K562 (cell line): ENCODE data around the gene THAP5. TPM values are rescaled to one million over a fixed set of nuclear protein-coding genes. Genes with fewer than 3 reads are reported as not detected.
A peak's percentile ranks its signal among the peaks of the same experiment; 100 is the strongest.

Source experiments
- BRD4 ChIP-seq: fragments of 200-600 bp; sonication (generic); IDR thresholded peaks from 2 replicates; pipeline ENCODE4 v1.6.1; 2017; ENCODE audit warnings: inconsistent platforms
- CSDE1 ChIP-seq, 2 experiments: fragments of 450-650 bp; IDR thresholded peaks; 2 replicates each; pipeline ENCODE4 v1.6.1; 2016; ENCODE audit warnings: mild to moderate bottlenecking in 1 of 2
- DDX20 ChIP-seq: fragments of 450-650 bp; IDR thresholded peaks from 2 replicates; pipeline ENCODE4 v1.6.1; 2016; ENCODE audit warnings: missing genetic modification characterization, low read depth, mild to moderate bottlenecking, missing compliant biosample characterization, moderate library complexity
- FOSL1 ChIP-seq: fragments of 200-800 bp; sonication (Bioruptor generic); conservative IDR thresholded peaks from 2 replicates; pipeline ENCODE4 v1.6.1; 2016; ENCODE audit warnings: missing genetic modification characterization, missing compliant biosample characterization
- GABPA ChIP-seq: fragments of 200-800 bp; sonication (Bioruptor generic); conservative IDR thresholded peaks from 2 replicates; pipeline ENCODE4 v1.6.1; 2016; ENCODE audit warnings: low read depth, missing genetic modification characterization, missing compliant biosample characterization
- NFYB ChIP-seq: IDR thresholded peaks from 2 replicates; pipeline ENCODE4 v1.6.1; 2011; ENCODE audit warnings: mild to moderate bottlenecking, moderate library complexity; ENCODE audit not compliant: insufficient read length; ENCODE audit errors: extremely low read depth
- PCBP2 ChIP-seq: fragments of 200-400 bp; formaldehyde crosslinking; IDR thresholded peaks from 2 replicates; pipeline ENCODE4 v1.6.1; 2018; ENCODE audit warnings: low read length, low read depth, mild to moderate bottlenecking, moderate library complexity; ENCODE audit not compliant: poor library complexity, severe bottlenecking
- POLR2AphosphoS5 ChIP-seq: IDR thresholded peaks from 2 replicates; pipeline ENCODE4 v1.6.1; 2011; ENCODE audit warnings: mild to moderate bottlenecking, low read depth, low read length, moderate library complexity; ENCODE audit not compliant: control insufficient read depth, insufficient read depth
- POLR2B ChIP-seq: fragments of 450-650 bp; IDR thresholded peaks from 2 replicates; pipeline ENCODE4 v1.6.1; 2018; ENCODE audit warnings: low read depth; ENCODE audit not compliant: partially characterized antibody
- POLR3G ChIP-seq: IDR thresholded peaks from 2 replicates; pipeline ENCODE4 v1.6.1; 2011; ENCODE audit not compliant: insufficient read length, insufficient replicate concordance; ENCODE audit errors: extremely low read depth
- THRAP3 ChIP-seq: fragments of 450-650 bp; IDR thresholded peaks from 2 replicates; pipeline ENCODE4 v1.6.1; 2016; ENCODE audit warnings: mild to moderate bottlenecking, inconsistent platforms, borderline replicate concordance
- ZBTB1 ChIP-seq: sonication (generic); formaldehyde crosslinking; IDR thresholded peaks from 2 replicates; pipeline ENCODE4 v1.8.1; 2023; ENCODE audit warnings: missing genetic modification reagents, low read depth, mild to moderate bottlenecking, borderline replicate concordance
- ZNF324 ChIP-seq: fragments of 250-450 bp; sonication (Bioruptor Pico); IDR thresholded peaks from 2 replicates; pipeline ENCODE4 v1.4.0; 2020; ENCODE audit warnings: mild to moderate bottlenecking
- polyA plus RNA-seq, 8 experiments: library from polyadenylated mRNA; depleted of rRNA in 4 of 8; stranded (reverse) in 5 of 8; unstranded in 3 of 8; fragments of >200 nt; fragmentation: Nextera tagmentation in 2 of 8; fragmentation: Illumina TruSeq in 1 of 8; extraction: Ambion mirVana in 2 of 8; extraction: Trizol in 1 of 8; gene quantifications; 2 replicates each; pipeline versions ENCODE4 v1.2.1 to v1.2.3, GENCODE V29; 2011 to 2014; ENCODE audit warnings: inconsistent platforms in 1 of 8, missing spikeins in 1 of 8
- total RNA-seq, 7 experiments: library from RNA; depleted of rRNA in 6 of 7; stranded (reverse); fragments of >200 nt in 6 of 7; fragmentation: Illumina TruSeq in 2 of 7; extraction: Trizol in 2 of 7; gene quantifications; 2 replicates each; pipeline versions ENCODE4 v1.2.1 to v1.2.3, GENCODE V29; 2011 to 2021; ENCODE audit warnings: low replicate concordance in 1 of 7
- TF ChIP-seq, protein P1 (sequence below): sonication (generic); formaldehyde crosslinking; IDR thresholded peaks from 2 replicates; pipeline ENCODE4 v1.8.0; 2023; ENCODE audit warnings: mild to moderate bottlenecking, missing genetic modification reagents
- TF ChIP-seq, protein P2 (sequence below): fragments of 450-650 bp; formaldehyde crosslinking; conservative IDR thresholded peaks from 2 replicates; pipeline ENCODE4 v1.4.0; 2022; ENCODE audit warnings: mild to moderate bottlenecking, missing genetic modification characterization
- TF ChIP-seq, protein P3 (sequence below): fragments of 450-650 bp; formaldehyde crosslinking; IDR thresholded peaks from 2 replicates; pipeline ENCODE4 v1.4.0; 2020; ENCODE audit warnings: mild to moderate bottlenecking, mixed read lengths
- TF ChIP-seq, protein P4 (sequence below): fragments of 450-650 bp; conservative IDR thresholded peaks from 2 replicates; pipeline ENCODE4 v1.6.1; 2016; ENCODE audit warnings: missing genetic modification characterization, low read depth, mild to moderate bottlenecking, control low read depth, missing compliant biosample characterization
- TF ChIP-seq, protein P5 (sequence below): fragments of 450-650 bp; formaldehyde crosslinking; IDR thresholded peaks from 2 replicates; pipeline ENCODE4 v1.4.0; 2022; ENCODE audit warnings: missing genetic modification characterization

Gene THAP5
- total and polyA plus RNA-seq, 9 of the 15 experiments (the other 6 are each of a cell fraction or from before 2014, with no cell fraction given), result 16.5 to 58.1 (median 28.2) TPM

DNA sequence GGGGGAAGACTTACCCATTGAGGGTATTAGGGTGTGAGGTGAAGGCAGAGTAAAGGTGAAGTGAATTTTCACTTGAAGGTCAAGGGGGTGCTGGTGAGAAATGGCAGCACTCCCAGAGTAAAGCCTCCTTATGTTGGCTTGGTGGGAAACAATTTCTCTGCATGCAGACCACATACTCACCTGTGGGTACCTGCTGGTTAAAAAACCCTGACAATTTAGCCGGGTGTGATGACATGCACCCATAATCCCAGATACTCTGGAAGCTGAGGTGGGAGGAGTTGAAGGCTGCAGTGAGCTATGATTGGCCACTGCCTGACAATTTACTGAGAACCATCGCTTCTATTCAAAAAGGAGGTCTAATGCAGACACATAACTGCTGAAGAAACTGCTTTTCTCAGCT lies 5.7 kb upstream of the THAP5 start (continued):
- TF ChIP-seq, protein P1, sequence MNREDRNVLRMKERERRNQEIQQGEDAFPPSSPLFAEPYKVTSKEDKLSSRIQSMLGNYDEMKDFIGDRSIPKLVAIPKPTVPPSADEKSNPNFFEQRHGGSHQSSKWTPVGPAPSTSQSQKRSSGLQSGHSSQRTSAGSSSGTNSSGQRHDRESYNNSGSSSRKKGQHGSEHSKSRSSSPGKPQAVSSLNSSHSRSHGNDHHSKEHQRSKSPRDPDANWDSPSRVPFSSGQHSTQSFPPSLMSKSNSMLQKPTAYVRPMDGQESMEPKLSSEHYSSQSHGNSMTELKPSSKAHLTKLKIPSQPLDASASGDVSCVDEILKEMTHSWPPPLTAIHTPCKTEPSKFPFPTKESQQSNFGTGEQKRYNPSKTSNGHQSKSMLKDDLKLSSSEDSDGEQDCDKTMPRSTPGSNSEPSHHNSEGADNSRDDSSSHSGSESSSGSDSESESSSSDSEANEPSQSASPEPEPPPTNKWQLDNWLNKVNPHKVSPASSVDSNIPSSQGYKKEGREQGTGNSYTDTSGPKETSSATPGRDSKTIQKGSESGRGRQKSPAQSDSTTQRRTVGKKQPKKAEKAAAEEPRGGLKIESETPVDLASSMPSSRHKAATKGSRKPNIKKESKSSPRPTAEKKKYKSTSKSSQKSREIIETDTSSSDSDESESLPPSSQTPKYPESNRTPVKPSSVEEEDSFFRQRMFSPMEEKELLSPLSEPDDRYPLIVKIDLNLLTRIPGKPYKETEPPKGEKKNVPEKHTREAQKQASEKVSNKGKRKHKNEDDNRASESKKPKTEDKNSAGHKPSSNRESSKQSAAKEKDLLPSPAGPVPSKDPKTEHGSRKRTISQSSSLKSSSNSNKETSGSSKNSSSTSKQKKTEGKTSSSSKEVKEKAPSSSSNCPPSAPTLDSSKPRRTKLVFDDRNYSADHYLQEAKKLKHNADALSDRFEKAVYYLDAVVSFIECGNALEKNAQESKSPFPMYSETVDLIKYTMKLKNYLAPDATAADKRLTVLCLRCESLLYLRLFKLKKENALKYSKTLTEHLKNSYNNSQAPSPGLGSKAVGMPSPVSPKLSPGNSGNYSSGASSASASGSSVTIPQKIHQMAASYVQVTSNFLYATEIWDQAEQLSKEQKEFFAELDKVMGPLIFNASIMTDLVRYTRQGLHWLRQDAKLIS (CRISPR knock-in tag), result no peak
- TF ChIP-seq DDX20 (tag) (no peak), ZBTB1 (no peak), POLR2B (peak; percentile 48), FOSL1 (no peak), GABPA (no peak), ZNF324 (CRISPR knock-in tag) (no peak), PCBP2 (no peak), BRD4 (no peak), THRAP3 (no peak), POLR2AphosphoS5 (peak; percentile 52; the same call in 1 of the 2 replicates), CSDE1 (IDR thresholded peaks at IDR 0.05) (no peak), POLR3G (no peak), NFYB (peak; percentile 16)
- TF ChIP-seq, protein P2, sequence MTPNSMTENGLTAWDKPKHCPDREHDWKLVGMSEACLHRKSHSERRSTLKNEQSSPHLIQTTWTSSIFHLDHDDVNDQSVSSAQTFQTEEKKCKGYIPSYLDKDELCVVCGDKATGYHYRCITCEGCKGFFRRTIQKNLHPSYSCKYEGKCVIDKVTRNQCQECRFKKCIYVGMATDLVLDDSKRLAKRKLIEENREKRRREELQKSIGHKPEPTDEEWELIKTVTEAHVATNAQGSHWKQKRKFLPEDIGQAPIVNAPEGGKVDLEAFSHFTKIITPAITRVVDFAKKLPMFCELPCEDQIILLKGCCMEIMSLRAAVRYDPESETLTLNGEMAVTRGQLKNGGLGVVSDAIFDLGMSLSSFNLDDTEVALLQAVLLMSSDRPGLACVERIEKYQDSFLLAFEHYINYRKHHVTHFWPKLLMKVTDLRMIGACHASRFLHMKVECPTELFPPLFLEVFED (CRISPR knock-in tag), result peak; percentile 88; the same call in 1 of the 2 replicates
- TF ChIP-seq, protein P3, sequence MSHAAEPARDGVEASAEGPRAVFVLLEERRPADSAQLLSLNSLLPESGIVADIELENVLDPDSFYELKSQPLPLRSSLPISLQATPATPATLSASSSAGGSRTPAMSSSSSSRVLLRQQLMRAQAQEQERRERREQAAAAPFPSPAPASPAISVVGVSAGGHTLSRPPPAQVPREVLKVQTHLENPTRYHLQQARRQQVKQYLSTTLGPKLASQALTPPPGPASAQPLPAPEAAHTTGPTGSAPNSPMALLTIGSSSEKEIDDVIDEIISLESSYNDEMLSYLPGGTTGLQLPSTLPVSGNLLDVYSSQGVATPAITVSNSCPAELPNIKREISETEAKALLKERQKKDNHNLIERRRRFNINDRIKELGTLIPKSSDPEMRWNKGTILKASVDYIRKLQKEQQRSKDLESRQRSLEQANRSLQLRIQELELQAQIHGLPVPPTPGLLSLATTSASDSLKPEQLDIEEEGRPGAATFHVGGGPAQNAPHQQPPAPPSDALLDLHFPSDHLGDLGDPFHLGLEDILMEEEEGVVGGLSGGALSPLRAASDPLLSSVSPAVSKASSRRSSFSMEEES (CRISPR knock-in tag), result no peak
- TF ChIP-seq, protein P4, sequence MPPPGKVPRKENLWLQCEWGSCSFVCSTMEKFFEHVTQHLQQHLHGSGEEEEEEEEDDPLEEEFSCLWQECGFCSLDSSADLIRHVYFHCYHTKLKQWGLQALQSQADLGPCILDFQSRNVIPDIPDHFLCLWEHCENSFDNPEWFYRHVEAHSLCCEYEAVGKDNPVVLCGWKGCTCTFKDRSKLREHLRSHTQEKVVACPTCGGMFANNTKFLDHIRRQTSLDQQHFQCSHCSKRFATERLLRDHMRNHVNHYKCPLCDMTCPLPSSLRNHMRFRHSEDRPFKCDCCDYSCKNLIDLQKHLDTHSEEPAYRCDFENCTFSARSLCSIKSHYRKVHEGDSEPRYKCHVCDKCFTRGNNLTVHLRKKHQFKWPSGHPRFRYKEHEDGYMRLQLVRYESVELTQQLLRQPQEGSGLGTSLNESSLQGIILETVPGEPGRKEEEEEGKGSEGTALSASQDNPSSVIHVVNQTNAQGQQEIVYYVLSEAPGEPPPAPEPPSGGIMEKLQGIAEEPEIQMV (tag), result no peak
- TF ChIP-seq, protein P5, sequence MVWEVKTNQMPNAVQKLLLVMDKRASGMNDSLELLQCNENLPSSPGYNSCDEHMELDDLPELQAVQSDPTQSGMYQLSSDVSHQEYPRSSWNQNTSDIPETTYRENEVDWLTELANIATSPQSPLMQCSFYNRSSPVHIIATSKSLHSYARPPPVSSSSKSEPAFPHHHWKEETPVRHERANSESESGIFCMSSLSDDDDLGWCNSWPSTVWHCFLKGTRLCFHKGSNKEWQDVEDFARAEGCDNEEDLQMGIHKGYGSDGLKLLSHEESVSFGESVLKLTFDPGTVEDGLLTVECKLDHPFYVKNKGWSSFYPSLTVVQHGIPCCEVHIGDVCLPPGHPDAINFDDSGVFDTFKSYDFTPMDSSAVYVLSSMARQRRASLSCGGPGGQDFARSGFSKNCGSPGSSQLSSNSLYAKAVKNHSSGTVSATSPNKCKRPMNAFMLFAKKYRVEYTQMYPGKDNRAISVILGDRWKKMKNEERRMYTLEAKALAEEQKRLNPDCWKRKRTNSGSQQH (CRISPR knock-in tag), result 0 out of 2 replicates have a peak, but pooled peaks have one; percentile 40
